ENCODE measurements around the gene URB1.

GRCh38 chr21:32325706-32326105 is 67.1 kb downstream of the URB1 start:
- no peak for TF ChIP-seq CTCF (IDR thresholded peaks at IDR 0.05; ENCODE audit: low read depth, low read length)
- TF ChIP-seq POLR2A (IDR thresholded peaks at IDR 0.05; ENCODE audit: extremely low read depth, insufficient read length): no peak

Measured in NB4 (cell line).